Measurements from ENCODE around the gene PCOLCE2.
A peak's percentile ranks its signal among the peaks of the same experiment; 100 is the strongest.

Gene PCOLCE2

DNA sequence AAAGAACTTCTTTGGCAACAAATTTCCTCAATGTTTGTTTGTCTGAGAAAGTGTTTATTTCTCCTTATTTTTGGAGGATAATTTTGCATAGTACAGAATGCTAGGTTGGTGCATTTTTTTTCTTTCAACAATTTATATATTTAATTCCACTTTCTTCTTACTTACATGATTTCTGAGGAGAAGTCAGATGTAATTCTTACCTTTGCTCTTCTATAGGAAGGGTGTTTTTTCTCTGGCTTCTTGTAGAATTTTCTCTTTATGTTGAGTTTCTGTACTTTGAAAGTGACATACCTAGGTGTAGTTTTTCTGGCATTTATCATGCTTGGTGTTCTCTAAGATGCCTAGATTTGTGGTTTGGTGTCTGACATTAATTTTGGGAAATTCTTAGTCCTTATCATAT is 34.8 kb upstream of the PCOLCE2 start:
- Histone ChIP-seq H3K27ac (ENCODE audit: low read depth, low read length) (no peak overlapping the region), H3K9me3 (ENCODE audit: control insufficient read depth in 5 of 5, low read length in 5 of 5) (peaks cover 0 to 3% (median 0%) of the 10 kb centered on the region in 5 donors), H3K27me3 (ENCODE audit: control insufficient read depth in 5 of 5, insufficient read depth in 4 of 5, low read length in 5 of 5) (no peaks in the 10 kb centered on the region), H3K4me3 (ENCODE audit: low read depth in 1 of 5, low read length in 5 of 5) (no peak overlapping the region), H3K9ac (ENCODE audit: low read length in 5 of 5) (no peak overlapping the region), H3K36me3 (ENCODE audit: control insufficient read depth in 5 of 5, insufficient read depth in 5 of 5, low read length in 5 of 5) (no peaks in the 10 kb centered on the region), H3K4me1 (ENCODE audit: control insufficient read depth in 5 of 5, insufficient read depth in 5 of 5, low read length in 5 of 5) (no peaks in the 10 kb centered on the region)

GRCh38 chr3:142916605-142917004 is 27.7 kb upstream of the PCOLCE2 start:
- H3K9ac ChIP-seq (ENCODE audit: low read length in 5 of 5) = no peak overlapping the region

GRCh38 chr3:142915636-142916035 is 26.8 kb upstream of the PCOLCE2 start:
- Histone ChIP-seq H3K27me3 (ENCODE audit: control insufficient read depth in 5 of 5, insufficient read depth in 4 of 5, low read length in 5 of 5) (no peaks in the 10 kb centered on the region), H3K4me3 (ENCODE audit: low read depth in 1 of 5, low read length in 5 of 5) (no peak overlapping the region), H3K27ac (ENCODE audit: low read depth, low read length) (no peak overlapping the region), H3K4me1 (ENCODE audit: control insufficient read depth in 5 of 5, insufficient read depth in 5 of 5, low read length in 5 of 5) (peaks cover 5 to 24% (median 14%) of the 10 kb centered on the region in 5 donors), H3K36me3 (ENCODE audit: control insufficient read depth in 5 of 5, insufficient read depth in 5 of 5, low read length in 5 of 5) (no peaks in the 10 kb centered on the region), H3K9ac (ENCODE audit: low read length in 5 of 5) (no peak overlapping the region), H3K9me3 (ENCODE audit: control insufficient read depth in 5 of 5, low read length in 5 of 5) (no peaks in the 10 kb centered on the region)

More at GRCh38 chr3:142916605-142917004, 27.7 kb upstream of the PCOLCE2 start:
- Histone ChIP-seq H3K4me3 (ENCODE audit: low read depth in 1 of 5, low read length in 5 of 5) (no peak overlapping the region), H3K27ac (ENCODE audit: low read depth, low read length) (no peak overlapping the region), H3K36me3 (ENCODE audit: control insufficient read depth in 5 of 5, insufficient read depth in 5 of 5, low read length in 5 of 5) (no peaks in the 10 kb centered on the region), H3K27me3 (ENCODE audit: control insufficient read depth in 5 of 5, insufficient read depth in 4 of 5, low read length in 5 of 5) (no peaks in the 10 kb centered on the region), H3K4me1 (ENCODE audit: control insufficient read depth in 5 of 5, insufficient read depth in 5 of 5, low read length in 5 of 5) (peaks cover 2 to 19% (median 13%) of the 10 kb centered on the region in 5 donors), H3K9me3 (ENCODE audit: control insufficient read depth in 5 of 5, low read length in 5 of 5) (no peaks in the 10 kb centered on the region)

GRCh38 chr3:142914286-142914811 is 25.5 kb upstream of the PCOLCE2 start:
- H3K27me3 ChIP-seq (ENCODE audit: control insufficient read depth in 5 of 5, insufficient read depth in 4 of 5, low read length in 5 of 5) = no peaks in the 10 kb centered on the region
- H3K9ac ChIP-seq (ENCODE audit: low read length in 5 of 5) = no peak overlapping the region
- peak overlapping the region in 1 of 5 donors; percentile 17 for H3K4me3 ChIP-seq (ENCODE audit: low read depth in 1 of 5, low read length in 5 of 5)
- H3K9me3 ChIP-seq (ENCODE audit: control insufficient read depth in 5 of 5, low read length in 5 of 5) = no peaks in the 10 kb centered on the region
- peak overlapping the region; percentile 28 for H3K27ac ChIP-seq (ENCODE audit: low read depth, low read length)
- peaks cover 5 to 24% (median 14%) of the 10 kb centered on the region in 5 donors for H3K4me1 ChIP-seq (ENCODE audit: control insufficient read depth in 5 of 5, insufficient read depth in 5 of 5, low read length in 5 of 5)
- no peaks in the 10 kb centered on the region for H3K36me3 ChIP-seq (ENCODE audit: control insufficient read depth in 5 of 5, insufficient read depth in 5 of 5, low read length in 5 of 5)

GRCh38 chr3:142913432-142913831 is 24.5 kb upstream of the PCOLCE2 start:
- H3K4me1 ChIP-seq (ENCODE audit: control insufficient read depth in 5 of 5, insufficient read depth in 5 of 5, low read length in 5 of 5) = peaks cover 5 to 24% (median 14%) of the 10 kb centered on the region in 5 donors
- peak overlapping the region in 4 of 5 donors; percentile 5 to 82 (median 36) for H3K9ac ChIP-seq (ENCODE audit: low read length in 5 of 5)
- peak overlapping the region; percentile 99 for H3K27ac ChIP-seq (ENCODE audit: low read depth, low read length)
- H3K4me3 ChIP-seq (ENCODE audit: low read depth in 1 of 5, low read length in 5 of 5) = no peak overlapping the region
- H3K9me3 ChIP-seq (ENCODE audit: control insufficient read depth in 5 of 5, low read length in 5 of 5) = no peaks in the 10 kb centered on the region
- no peaks in the 10 kb centered on the region for H3K36me3 ChIP-seq (ENCODE audit: control insufficient read depth in 5 of 5, insufficient read depth in 5 of 5, low read length in 5 of 5)
- H3K27me3 ChIP-seq (ENCODE audit: control insufficient read depth in 5 of 5, insufficient read depth in 4 of 5, low read length in 5 of 5) = peaks cover 0 to 3% (median 0%) of the 10 kb centered on the region in 5 donors

- H3K27me3 ChIP-seq (ENCODE audit: control insufficient read depth in 5 of 5, insufficient read depth in 4 of 5, low read length in 5 of 5) = peaks cover 0 to 3% (median 0%) of the 10 kb centered on the region in 5 donors
- H3K9me3 ChIP-seq (ENCODE audit: control insufficient read depth in 5 of 5, low read length in 5 of 5) = no peaks in the 10 kb centered on the region
- H3K9ac ChIP-seq (ENCODE audit: low read length in 5 of 5) = peak overlapping the region; percentile 15 to 82 (median 60)
- peak overlapping the region; percentile 99 for H3K27ac ChIP-seq (ENCODE audit: low read depth, low read length)
- H3K4me3 ChIP-seq (ENCODE audit: low read depth in 1 of 5, low read length in 5 of 5) = no peak overlapping the region
- H3K4me1 ChIP-seq (ENCODE audit: control insufficient read depth in 5 of 5, insufficient read depth in 5 of 5, low read length in 5 of 5) = peaks cover 5 to 24% (median 14%) of the 10 kb centered on the region in 5 donors
- no peaks in the 10 kb centered on the region for H3K36me3 ChIP-seq (ENCODE audit: control insufficient read depth in 5 of 5, insufficient read depth in 5 of 5, low read length in 5 of 5)
These were observed 23.7 kb upstream of the PCOLCE2 start for GRCh38 chr3:142912402-142913172.

GRCh38 chr3:142910280-142910679 is 21.4 kb upstream of the PCOLCE2 start:
- Histone ChIP-seq H3K27me3 (ENCODE audit: control insufficient read depth in 5 of 5, insufficient read depth in 4 of 5, low read length in 5 of 5) (peaks cover 0 to 3% (median 0%) of the 10 kb centered on the region in 5 donors), H3K9ac (ENCODE audit: low read length in 5 of 5) (no peak overlapping the region), H3K4me1 (ENCODE audit: control insufficient read depth in 5 of 5, insufficient read depth in 5 of 5, low read length in 5 of 5) (peaks cover 5 to 20% (median 14%) of the 10 kb centered on the region in 5 donors), H3K4me3 (ENCODE audit: low read depth in 1 of 5, low read length in 5 of 5) (no peak overlapping the region), H3K27ac (ENCODE audit: low read depth, low read length) (no peak overlapping the region), H3K9me3 (ENCODE audit: control insufficient read depth in 5 of 5, low read length in 5 of 5) (no peaks in the 10 kb centered on the region), H3K36me3 (ENCODE audit: control insufficient read depth in 5 of 5, insufficient read depth in 5 of 5, low read length in 5 of 5) (no peaks in the 10 kb centered on the region)

- H3K9ac ChIP-seq (ENCODE audit: low read length in 5 of 5) = no peak overlapping the region
- peaks cover 5 to 20% (median 17%) of the 10 kb centered on the region in 5 donors for H3K4me1 ChIP-seq (ENCODE audit: control insufficient read depth in 5 of 5, insufficient read depth in 5 of 5, low read length in 5 of 5)
- H3K4me3 ChIP-seq (ENCODE audit: low read depth in 1 of 5, low read length in 5 of 5) = no peak overlapping the region
- H3K27ac ChIP-seq (ENCODE audit: low read depth, low read length) = no peak overlapping the region
- H3K27me3 ChIP-seq (ENCODE audit: control insufficient read depth in 5 of 5, insufficient read depth in 4 of 5, low read length in 5 of 5) = peaks cover 0 to 3% (median 0%) of the 10 kb centered on the region in 5 donors
- no peaks in the 10 kb centered on the region for H3K36me3 ChIP-seq (ENCODE audit: control insufficient read depth in 5 of 5, insufficient read depth in 5 of 5, low read length in 5 of 5)
- H3K9me3 ChIP-seq (ENCODE audit: control insufficient read depth in 5 of 5, low read length in 5 of 5) = no peaks in the 10 kb centered on the region
These were observed 20.4 kb upstream of the PCOLCE2 start for GRCh38 chr3:142909282-142909681.

GRCh38 chr3:142907996-142908395 is 19.1 kb upstream of the PCOLCE2 start:
- Histone ChIP-seq H3K9me3 (ENCODE audit: control insufficient read depth in 5 of 5, low read length in 5 of 5) (no peaks in the 10 kb centered on the region), H3K4me1 (ENCODE audit: control insufficient read depth in 5 of 5, insufficient read depth in 5 of 5, low read length in 5 of 5) (peaks cover 5 to 13% (median 12%) of the 10 kb centered on the region in 5 donors), H3K27ac (ENCODE audit: low read depth, low read length) (no peak overlapping the region), H3K36me3 (ENCODE audit: control insufficient read depth in 5 of 5, insufficient read depth in 5 of 5, low read length in 5 of 5) (no peaks in the 10 kb centered on the region), H3K9ac (ENCODE audit: low read length in 5 of 5) (no peak overlapping the region), H3K27me3 (ENCODE audit: control insufficient read depth in 5 of 5, insufficient read depth in 4 of 5, low read length in 5 of 5) (peaks cover 0 to 3% (median 0%) of the 10 kb centered on the region in 5 donors), H3K4me3 (ENCODE audit: low read depth in 1 of 5, low read length in 5 of 5) (no peak overlapping the region)

Data from subcutaneous abdominal adipose tissue (tissue), 5 donors.